ENCODE measurements around the gene PRRT1. TPM values are rescaled to one million over a fixed set of nuclear protein-coding genes. Genes with fewer than 3 reads are reported as not detected.

Gene PRRT1
- total RNA-seq, 1 experiment from 2014 or later = not detected

DNA sequence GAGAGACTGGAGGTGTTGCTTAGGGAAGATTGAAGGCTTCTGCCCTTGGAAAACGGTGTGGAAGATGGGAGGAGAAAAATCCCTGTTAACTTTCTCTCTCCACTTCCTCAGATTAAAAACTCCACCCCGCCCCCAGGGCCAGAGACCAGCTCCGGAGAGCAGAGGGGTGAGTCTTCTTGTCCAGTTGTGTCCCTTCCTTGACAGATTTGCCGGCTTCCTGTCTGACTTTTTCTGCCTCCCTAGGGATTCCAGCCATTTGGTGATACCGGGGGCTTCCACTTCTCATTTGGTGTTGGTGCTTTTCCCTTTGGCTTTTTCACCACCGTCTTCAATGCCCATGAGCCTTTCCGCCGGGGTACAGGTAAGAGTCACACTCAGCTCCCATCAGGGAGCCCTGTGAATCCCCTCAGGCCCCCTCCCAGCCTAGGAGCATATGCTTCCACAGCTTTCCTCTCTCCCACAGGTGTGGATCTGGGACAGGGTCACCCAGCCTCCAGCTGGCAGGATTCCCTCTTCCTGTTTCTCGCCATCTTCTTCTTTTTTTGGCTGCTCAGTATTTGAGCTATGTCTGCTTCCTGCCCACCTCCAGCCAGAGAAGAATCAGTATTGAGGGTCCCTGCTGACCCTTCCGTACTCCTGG, 28.1 kb upstream of the PRRT1 start:
- H3K27ac ChIP-seq (ENCODE audit: low read length) = no peak overlapping the region
- H3K36me3 ChIP-seq (ENCODE audit: low read depth, low read length) = peaks cover 5% of the 10 kb centered on the region
- peak overlapping the region; percentile 100 for H3K4me2 ChIP-seq (ENCODE audit: low read length)
- H3K27me3 ChIP-seq (ENCODE audit: low read length) = no peaks in the 10 kb centered on the region
- BruUV-seq (replicated peaks) = TSS peak; percentile 25
- intact Hi-C loops (cut with micrococcal nuclease) = loop anchor here (5.0 kb wide), 1 partner anchor 223 kb away; the partner anchor contains the start of genes NELFE and SKIC2
- DNase-seq = no peak
- CTCF ChIA-PET = no interaction called here
- TF ChIP-seq EZH2phosphoT487 (IDR thresholded peaks at IDR 0.05; ENCODE audit: borderline replicate concordance, low read length) (no peak), CTCF (conservative IDR thresholded peaks at IDR 0.05; ENCODE audit: low read depth, low read length) (no peak), EZH2 (IDR thresholded peaks at IDR 0.05; ENCODE audit: low read length, unreplicated experiment) (no peak)
- no peaks in the 10 kb centered on the region for H3F3A ChIP-seq (ENCODE audit: low read length, unreplicated experiment)
- no peak overlapping the region for H3K9ac ChIP-seq (ENCODE audit: low read length)
- no peak overlapping the region for H2AFZ ChIP-seq (ENCODE audit: low read length)
- POLR2A ChIA-PET (ENCODE audit: unreplicated experiment) = no interaction called here
- H3K4me3 ChIP-seq (ENCODE audit: low read length) = peak overlapping the region; percentile 94; the same call in 1 of the 2 replicates
- H3K4me1 ChIP-seq (ENCODE audit: insufficient read depth, low read length) = peaks cover 29% of the 10 kb centered on the region
- peaks cover 21% of the 10 kb centered on the region for H3K79me2 ChIP-seq (ENCODE audit: low read length)
- H4K20me1 ChIP-seq (ENCODE audit: low read length) = no peaks in the 10 kb centered on the region
- no peaks in the 10 kb centered on the region for H3K9me2 ChIP-seq (replicated peaks; ENCODE audit: low read length)
- no peaks in the 10 kb centered on the region for H3K9me3 ChIP-seq (ENCODE audit: low read length)
- no peak for ATAC-seq

- Histone ChIP-seq H3K9me3 (ENCODE audit: low read length) (no peaks in the 10 kb centered on the region), H3K36me3 (ENCODE audit: low read depth, low read length) (peaks cover 5% of the 10 kb centered on the region), H3K9me2 (replicated peaks; ENCODE audit: low read length) (no peaks in the 10 kb centered on the region), H3K79me2 (ENCODE audit: low read length) (peaks cover 32% of the 10 kb centered on the region), H3K27ac (ENCODE audit: low read length) (no peak overlapping the region), H3K4me2 (ENCODE audit: low read length) (peak overlapping the region; percentile 100), H3F3A (ENCODE audit: low read length, unreplicated experiment) (no peaks in the 10 kb centered on the region), H3K9ac (ENCODE audit: low read length) (peak overlapping the region; percentile 86), H4K20me1 (ENCODE audit: low read length) (no peaks in the 10 kb centered on the region), H2AFZ (ENCODE audit: low read length) (peak overlapping the region; percentile 77), H3K27me3 (ENCODE audit: low read length) (no peaks in the 10 kb centered on the region), H3K4me1 (ENCODE audit: insufficient read depth, low read length) (peaks cover 33% of the 10 kb centered on the region), H3K4me3 (ENCODE audit: low read length) (peak overlapping the region; percentile 94)
- intact Hi-C loops (cut with micrococcal nuclease) = loop anchor here (1.0 to 5.0 kb wide), 3 partner anchors 17 to 221 kb away; partner anchors contain the start of genes FKBPL, NELFE and SKIC2
- TSS peak; percentile 27 for BruUV-seq (replicated peaks)
- CTCF ChIA-PET = interaction anchor here (0.7 kb wide), 1 partner anchor 9 kb away, joined by 5 read pairs; no protein-coding TSS in a partner anchor
- DNase-seq = no peak
- ATAC-seq = peak; percentile 0; the same call in 1 of the 2 replicates
- TF ChIP-seq EZH2phosphoT487 (IDR thresholded peaks at IDR 0.05; ENCODE audit: borderline replicate concordance, low read length) = no peak
- POLR2A ChIA-PET (ENCODE audit: unreplicated experiment) = interaction anchor here (0.6 kb wide), 1 partner anchor 205 kb away, joined by 6 read pairs; no protein-coding TSS in a partner anchor
These were observed 27.1 kb upstream of the PRRT1 start for GRCh38 chr6:32178547-32179440.

DNA sequence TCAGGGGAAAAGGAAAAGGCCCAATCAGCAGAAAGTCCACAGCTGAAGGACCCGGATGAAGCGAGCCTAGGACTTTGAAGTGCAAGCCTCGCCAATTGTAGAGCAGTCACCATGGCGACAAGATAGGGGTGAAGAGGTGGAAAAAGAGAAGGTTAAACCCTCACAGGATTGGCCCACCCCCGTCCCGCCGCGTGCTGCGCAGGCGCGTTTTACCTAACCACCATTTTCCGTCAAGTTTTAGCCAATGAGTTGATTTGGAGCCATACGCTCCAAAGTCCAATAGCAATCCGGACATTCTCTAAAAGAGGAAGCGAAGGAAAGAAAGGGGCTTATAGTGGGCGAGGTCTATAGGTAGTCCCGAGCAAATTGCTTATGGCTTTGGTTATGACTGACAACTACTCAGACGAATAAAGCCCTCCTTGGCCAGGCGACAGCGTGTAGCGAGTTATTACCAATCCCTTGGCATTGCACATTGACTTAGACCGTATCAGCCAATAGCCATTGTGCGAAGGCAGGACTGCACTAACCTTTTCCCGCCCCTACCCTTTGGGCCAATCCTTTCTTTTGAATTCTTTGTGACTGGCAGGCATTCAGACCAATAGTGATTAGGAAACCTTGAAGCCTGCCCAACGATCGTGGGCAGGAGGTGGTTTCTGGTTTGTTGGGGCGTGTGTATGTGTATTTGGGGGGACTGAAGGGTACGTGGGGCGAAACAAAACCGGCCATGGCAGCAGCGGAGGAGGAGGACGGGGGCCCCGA, 26.2 kb upstream of the PRRT1 start, which contains the start of gene RNF5:
Gene RNF5 (plus strand): TSS at position 618 of the 759 bp plus-strand sequence. CDS start 107 bp downstream, at position 725.
- CTCF ChIA-PET = interaction anchor here (1.1 kb wide), 1 partner anchor 18 kb away, joined by 4 read pairs; no protein-coding TSS in a partner anchor
- peak within 1 kb of the TSS; percentile 95 for H2AFZ ChIP-seq (ENCODE audit: low read length)

More for the DNA sequence above, 26.2 kb upstream of the PRRT1 start, which contains the start of gene RNF5:
- Histone ChIP-seq H3K9me3 (ENCODE audit: low read length) (no peaks in the 10 kb centered on the region), H3K4me2 (ENCODE audit: low read length) (peak within 1 kb of the TSS; percentile 100), H3K9ac (ENCODE audit: low read length) (peak within 1 kb of the TSS; percentile 86), H3K9me2 (replicated peaks; ENCODE audit: low read length) (no peaks in the 10 kb centered on the region), H3K27ac (ENCODE audit: low read length) (peak within 1 kb of the TSS; percentile 83), H4K20me1 (ENCODE audit: low read length) (no peaks in the 10 kb centered on the region), H3K27me3 (ENCODE audit: low read length) (no peaks in the 10 kb centered on the region), H3K4me1 (ENCODE audit: insufficient read depth, low read length) (peaks cover 33% of the 10 kb centered on the region), H3K4me3 (ENCODE audit: low read length) (peak within 1 kb of the TSS; percentile 94), H3K36me3 (ENCODE audit: low read depth, low read length) (peaks cover 5% of the 10 kb centered on the region), H3F3A (ENCODE audit: low read length, unreplicated experiment) (no peaks in the 10 kb centered on the region), H3K79me2 (ENCODE audit: low read length) (peaks cover 33% of the 10 kb centered on the region)
- DNase-seq (peak; percentile 100), ATAC-seq (peak; percentile 86)
- intact Hi-C loops (cut with micrococcal nuclease) = loop anchor here (1.0 to 5.0 kb wide), 3 partner anchors 17 to 221 kb away; partner anchors contain the start of genes FKBPL, NELFE and SKIC2
- no peak for TF ChIP-seq CTCF (conservative IDR thresholded peaks at IDR 0.05; ENCODE audit: low read depth, low read length)
- TF ChIP-seq EZH2phosphoT487 (IDR thresholded peaks at IDR 0.05; ENCODE audit: borderline replicate concordance, low read length) = no peak
- no peak for TF ChIP-seq EZH2 (IDR thresholded peaks at IDR 0.05; ENCODE audit: low read length, unreplicated experiment)
- POLR2A ChIA-PET (ENCODE audit: unreplicated experiment) = interaction anchor here (0.6 to 1.0 kb wide), 2 partner anchors 18 to 85 kb away, joined by 3 read pairs; no protein-coding TSS in a partner anchor
- no TSS peak for BruUV-seq (replicated peaks)

All from PC-3 (cell line).